GM08714 (cell line): ENCODE data around the gene SLC35E2B.

Experiments used
- H3K4me3 ChIP-seq: fragments of 200-500 bp; sonication (Bioruptor generic); 2 replicates; pipeline ENCODE4 v1.5.1; 2014; ENCODE audit warnings: mild to moderate bottlenecking, low read length, inconsistent platforms
- ZNF274 ChIP-seq: IDR thresholded peaks from 2 replicates; pipeline ENCODE4 v1.6.1; 2012; ENCODE audit warnings: mild to moderate bottlenecking, low read depth, low read length

The SLC35E2B gene

DNA sequence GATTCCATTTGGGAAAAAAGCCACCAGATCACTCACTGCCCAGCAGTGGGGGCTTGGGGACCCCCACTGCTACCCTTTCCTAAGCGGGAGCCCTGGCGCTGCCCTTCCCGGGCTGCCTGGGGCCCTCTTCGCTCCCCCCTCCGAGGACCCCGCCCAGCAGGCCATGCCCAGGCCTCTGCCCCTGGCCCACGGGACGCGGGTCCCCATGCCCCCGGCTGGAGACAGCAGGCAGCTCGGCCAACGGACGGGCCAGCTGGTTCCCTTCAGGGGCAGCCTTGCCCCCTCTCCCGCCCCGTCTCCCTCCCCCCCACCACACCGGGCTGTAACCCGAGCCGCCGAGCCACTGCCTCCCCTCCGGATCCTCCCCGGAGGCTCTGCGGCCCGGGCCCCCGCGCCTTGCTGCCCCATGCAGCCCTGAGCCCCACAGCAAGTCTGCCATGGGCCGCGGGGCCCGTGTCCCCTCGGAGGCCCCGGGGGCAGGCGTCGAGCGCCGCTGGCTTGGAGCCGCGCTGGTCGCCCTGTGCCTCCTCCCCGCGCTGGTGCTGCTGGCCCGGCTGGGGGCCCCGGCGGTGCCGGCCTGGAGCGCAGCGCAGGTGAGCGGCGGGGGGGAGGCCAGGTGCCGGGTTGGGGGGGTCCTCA, 60.7 kb downstream of the SLC35E2B start, which contains the start of gene MMP23B:
Gene MMP23B (plus strand): TSS at position 392 of the 639 bp plus-strand sequence. CDS start 46 bp downstream, at position 438.
- TF ChIP-seq ZNF274: no peak
- no peak within 1 kb of the TSS for H3K4me3 ChIP-seq

DNA sequence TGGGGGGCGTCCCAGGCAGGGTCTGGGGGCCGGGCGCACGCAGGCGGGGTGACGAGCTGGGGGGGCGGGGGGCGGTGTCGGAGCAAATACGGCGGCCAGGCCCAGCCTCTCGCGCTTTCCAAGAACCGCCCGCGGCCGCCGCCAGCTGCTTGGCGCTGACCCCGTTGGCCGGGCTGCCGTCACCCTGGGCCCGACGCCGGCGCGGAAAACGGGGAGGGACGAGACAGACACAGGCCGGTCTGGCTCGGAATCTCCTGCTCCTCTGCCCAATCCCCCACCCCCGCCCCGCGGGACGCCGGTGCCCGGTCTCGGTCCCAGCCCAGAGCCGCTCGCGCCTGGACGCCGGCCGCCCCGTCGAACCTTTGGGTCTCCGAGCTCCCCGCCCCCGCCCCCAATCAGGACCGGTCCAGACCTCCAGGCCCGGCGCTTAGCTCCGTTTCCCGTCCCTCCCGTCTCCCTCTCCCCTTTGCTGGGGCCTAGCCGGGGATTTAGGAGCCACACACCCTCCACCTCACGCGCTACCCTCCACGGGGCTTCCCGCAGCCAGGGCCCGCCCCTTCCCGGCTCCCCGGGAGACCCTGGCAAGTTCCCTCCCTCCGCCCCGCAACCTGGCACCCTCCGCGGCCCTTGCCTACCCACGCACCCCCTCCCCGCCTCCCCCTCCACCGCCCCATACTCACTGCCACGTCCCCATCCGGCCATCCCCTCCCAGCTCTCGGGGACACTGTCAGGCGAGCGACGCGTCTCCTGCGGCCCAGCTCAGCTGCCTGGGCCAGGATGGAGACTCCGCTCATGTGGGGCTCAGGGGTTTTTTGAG, 61.4 kb downstream of the SLC35E2B start:
- H3K4me3 ChIP-seq: no peak overlapping the region
- no peak for TF ChIP-seq ZNF274

DNA sequence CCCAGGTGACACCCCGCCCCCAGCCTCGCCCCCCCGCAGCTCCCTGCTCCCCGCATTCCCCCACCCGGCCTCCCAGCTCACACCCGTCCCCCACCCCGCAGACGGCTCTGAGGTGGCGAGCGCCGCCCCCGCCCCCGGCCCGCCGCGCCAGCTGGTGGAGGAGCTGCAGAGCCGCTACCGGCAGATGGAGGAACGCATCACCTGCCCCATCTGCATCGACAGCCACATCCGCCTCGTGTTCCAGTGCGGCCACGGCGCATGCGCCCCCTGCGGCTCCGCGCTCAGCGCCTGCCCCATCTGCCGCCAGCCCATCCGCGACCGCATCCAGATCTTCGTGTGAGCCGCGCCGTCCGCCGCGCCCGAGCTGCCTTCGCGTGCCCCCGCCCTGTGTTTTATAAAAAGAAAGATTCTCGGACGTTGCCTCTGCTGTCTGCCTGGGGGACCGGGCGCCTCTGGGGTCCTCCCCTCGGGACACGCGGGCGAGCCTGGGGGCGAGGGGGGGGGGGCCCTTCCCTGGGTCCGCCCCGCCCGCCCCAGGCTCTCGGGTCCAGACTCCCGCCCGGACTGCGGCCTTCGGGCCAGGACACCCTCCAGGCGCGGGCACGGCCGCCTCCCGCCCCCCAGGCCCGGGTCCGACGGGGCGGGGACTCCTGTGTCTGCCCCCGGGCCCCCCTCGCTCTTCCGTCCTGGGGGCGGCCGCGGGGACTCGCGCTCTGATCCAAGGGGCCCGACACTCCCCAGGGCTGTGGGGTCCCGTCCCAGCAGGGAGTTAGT, 62.2 kb downstream of the SLC35E2B start:
- TF ChIP-seq ZNF274: no peak
- no peak overlapping the region; the same call in 1 of the 2 replicates for H3K4me3 ChIP-seq

DNA sequence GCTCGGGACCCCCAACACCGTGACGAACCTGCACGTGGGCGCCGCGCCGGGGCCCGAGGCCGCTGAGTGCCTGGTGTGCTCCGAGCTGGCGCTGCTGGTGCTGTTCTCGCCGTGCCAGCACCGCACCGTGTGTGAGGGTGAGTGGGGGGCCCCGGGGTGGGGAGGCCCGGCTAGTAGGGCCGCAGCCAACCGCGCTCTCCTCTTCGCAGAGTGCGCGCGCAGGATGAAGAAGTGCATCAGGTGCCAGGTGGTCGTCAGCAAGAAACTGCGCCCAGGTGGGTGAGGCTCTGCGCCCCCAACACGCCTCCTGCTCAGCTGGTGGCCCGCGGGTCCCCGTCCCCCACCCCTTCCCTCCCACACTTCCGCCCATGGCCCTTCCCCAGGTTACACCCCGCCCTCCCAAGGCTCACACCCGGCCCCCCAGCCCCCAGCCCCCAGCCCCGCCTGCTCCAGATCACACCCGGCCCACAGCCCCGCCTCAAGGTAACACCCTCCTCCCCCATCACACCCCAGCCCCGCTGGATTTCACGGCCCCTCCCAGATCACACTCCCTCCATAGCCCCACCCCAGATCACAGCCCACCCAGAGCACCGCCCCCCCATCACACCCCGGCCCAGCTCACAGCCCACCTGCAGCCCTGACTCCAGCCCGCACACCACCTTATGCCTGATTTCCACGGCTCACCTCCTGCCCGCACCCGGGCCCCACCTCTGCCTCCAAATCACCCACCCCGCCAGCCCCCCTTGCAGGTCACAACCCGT, 63.0 kb downstream of the SLC35E2B start:
- no peak for TF ChIP-seq ZNF274
- H3K4me3 ChIP-seq: no peak overlapping the region

DNA sequence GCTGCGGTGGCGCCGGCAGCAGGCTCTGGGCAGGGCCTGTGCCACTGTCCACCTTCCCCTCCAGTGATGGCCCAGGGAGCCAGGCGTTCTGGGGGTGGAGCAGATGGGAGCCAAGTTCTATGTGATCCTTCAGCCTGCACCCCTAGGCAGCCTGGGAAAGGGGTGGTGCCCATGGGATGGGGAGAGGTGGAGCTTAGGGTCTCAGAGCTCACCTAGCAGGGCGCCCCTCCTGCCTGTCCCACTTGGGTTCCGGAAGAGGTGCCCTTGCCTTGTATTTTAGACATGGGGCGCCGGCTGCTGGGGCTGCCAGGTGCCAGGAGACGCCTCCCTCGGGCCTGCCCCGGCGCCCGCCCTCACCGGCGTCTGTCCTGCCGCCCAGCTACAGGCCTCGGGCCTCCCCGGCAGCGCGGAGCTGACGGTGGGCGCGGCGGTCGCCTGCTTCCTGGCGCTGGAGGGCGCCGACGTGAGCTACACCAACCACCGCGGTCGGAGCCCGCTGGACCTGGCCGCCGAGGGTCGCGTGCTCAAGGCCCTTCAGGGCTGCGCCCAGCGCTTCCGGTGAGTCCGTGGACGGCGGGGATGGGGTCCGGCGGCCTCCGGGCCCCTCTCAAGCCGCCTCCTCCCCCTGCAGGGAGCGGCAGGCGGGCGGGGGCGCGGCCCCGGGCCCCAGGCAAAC, 63.7 kb downstream of the SLC35E2B start:
- H3K4me3 ChIP-seq: no peak overlapping the region
- TF ChIP-seq ZNF274: no peak

DNA sequence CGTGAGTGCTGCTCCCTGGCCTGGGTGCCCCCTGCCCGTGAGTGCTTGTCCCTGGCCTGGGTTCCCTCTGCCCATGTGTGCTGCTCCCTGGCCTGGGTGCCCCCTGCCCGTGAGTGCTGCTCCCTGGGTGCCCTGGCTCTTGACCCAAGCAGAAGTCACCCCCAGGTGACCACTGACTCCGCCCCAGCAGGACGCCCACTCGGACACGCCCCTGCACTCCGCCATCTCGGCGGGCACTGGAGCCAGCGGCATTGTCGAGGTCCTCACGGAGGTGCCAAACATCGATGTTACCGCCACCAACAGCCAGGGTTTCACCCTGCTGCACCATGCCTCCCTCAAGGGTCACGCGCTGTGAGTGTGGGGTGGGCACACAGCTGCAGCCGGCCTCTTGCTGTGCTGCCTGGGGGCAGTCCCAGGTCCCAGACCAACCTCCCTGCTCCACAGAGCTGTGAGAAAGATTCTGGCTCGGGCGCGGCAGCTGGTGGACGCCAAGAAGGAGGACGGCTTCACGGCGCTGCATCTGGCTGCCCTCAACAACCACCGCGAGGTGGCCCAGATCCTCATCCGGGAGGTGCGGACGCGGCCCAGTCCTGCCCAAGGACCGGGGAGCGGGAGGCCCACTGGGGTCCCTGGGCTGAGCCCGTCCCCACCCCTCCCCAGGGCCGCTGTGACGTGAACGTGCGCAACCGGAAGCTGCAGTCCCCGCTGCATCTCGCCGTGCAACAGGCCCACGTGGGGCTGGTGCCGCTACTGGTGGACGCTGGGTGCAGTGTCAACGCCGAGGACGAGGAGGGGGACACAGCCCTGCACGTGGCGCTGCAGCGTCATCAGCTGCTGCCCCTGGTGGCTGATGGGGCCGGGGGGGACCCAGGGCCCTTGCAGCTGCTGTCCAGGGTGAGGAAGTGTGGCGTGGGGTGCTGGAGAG, 64.5 kb downstream of the SLC35E2B start:
- no peak overlapping the region for H3K4me3 ChIP-seq
- TF ChIP-seq ZNF274: no peak

DNA sequence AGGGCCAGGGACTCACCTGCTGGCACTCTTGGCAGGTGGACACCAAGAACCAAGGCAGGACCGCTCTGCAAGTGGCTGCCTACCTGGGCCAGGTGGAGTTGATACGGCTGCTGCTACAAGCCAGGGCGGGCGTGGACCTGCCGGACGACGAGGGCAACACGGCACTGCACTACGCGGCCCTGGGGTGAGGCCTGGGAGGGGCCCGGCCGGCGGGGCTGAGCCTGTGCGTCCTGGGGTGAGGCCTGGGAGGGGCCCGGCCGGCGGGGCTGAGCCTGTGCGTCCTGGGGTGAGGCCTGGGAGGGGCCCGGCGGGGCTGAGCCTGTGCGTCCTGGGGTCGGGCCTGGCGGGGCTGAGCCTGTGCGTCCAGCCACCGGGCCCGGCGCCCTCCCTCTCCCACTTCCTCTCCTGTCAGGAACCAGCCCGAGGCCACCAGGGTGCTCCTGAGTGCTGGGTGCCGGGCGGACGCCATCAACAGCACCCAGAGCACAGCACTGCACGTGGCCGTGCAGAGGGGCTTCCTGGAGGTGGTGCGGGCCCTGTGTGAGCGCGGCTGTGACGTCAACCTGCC, 65.2 kb downstream of the SLC35E2B start:
- no peak for TF ChIP-seq ZNF274
- no peak overlapping the region for H3K4me3 ChIP-seq

DNA sequence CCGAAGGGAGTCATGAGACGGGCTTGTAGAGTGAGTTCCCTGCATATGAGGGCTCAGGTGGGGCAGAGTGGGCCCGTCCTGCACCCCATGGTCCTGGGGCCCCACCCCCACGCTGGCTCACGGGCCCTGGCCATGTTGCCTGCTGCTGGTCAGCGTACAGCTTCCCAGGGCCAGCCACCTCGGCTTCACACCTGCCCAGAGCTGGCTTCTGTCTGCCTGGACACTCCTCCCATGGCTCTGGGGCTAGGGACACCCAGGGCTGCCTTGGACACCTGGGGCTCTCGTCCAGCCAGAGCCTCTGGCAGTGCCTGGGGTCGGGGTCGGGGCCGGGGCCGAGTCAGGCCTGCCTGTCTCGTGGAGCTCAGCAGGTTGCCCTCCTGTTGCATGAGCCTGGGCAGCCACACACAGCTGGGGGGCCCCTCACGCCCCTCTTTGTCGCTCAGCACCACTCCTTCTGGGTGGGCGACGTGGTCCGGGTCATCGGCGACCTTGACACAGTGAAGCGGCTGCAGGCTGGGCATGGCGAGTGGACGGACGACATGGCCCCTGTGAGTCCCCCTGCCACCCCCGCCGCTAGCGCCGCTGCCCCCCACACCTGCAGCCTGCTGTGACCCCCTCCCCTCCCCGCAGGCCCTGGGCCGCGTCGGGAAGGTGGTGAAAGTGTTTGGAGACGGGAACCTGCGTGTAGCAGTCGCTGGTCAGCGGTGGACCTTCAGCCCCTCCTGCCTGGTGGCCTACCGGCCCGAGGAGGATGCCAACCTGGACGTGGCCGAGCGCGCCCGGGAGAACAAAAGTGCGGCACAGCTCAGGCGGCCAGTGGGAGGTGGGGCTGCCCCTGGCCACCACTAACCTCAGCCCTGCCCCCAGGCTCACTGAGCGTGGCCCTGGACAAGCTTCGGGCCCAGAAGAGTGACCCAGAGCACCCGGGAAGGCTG, 66.1 kb downstream of the SLC35E2B start:
- TF ChIP-seq ZNF274: no peak
- no peak overlapping the region for H3K4me3 ChIP-seq

DNA sequence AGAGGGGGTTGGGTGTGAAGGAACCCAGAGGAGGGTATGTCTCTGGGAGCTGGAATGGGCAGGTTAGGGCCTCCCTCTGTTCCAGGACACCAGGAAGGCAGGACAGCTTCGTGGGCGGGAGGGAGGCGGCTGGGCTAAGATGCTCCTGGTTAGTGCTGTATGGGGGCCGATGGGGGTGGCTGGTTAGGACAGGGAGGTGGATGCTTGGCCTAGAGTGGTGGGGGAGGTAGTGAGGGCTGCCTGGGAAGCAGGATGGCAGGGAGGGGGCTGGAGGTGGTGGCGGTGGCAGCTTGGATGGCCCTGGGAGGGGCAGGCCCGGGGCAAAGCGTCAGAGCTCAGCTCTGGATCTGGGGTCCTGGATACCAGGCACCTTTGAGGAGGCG, 66.8 kb downstream of the SLC35E2B start:
- TF ChIP-seq ZNF274: no peak
- no peak overlapping the region for H3K4me3 ChIP-seq

DNA sequence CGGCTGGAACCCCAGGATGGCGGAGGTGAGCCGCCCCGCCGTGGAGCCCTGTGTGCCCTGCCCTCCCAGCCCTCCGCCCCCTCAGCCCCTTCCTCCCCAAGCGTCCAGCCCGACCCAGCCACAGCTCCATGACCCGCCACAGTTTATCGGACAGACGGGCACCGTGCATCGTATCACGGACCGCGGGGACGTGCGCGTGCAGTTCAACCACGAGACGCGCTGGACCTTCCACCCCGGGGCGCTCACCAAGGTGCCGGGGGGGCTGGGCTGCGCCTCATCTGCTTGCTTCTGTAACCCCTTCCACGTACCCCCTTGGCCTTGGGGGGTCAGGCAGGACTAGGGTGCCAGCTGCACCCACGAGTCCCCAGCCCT, 67.2 kb downstream of the SLC35E2B start:
- H3K4me3 ChIP-seq: no peak overlapping the region
- TF ChIP-seq ZNF274: no peak
